Right cardiac atrium (tissue), 5 donors: ENCODE data around the gene SEH1L. TPM values are rescaled to one million over a fixed set of nuclear protein-coding genes. Genes with fewer than 3 reads are reported as not detected.
"Not testable (repeated sequence)": the region's sequence is repeated elsewhere in the genome, so short reads cannot be mapped to it uniquely, and the experiment has no call there.

ENCODE experiments used
- ATAC-seq, 2 donors: fragments of 200-7000 bp; cut with Tn5 transposase; one replicate each; pipeline versions ENCODE4 v1.8.0 to v1.9.1; 2020; ENCODE audit warnings: moderate library complexity in 2 of 2, mild to moderate bottlenecking in 1 of 2
- DNase-seq, 3 donors: peaks; one replicate each; pipeline ENCODE4 v3.0.0-alpha.2; 2020
- H3K27ac ChIP-seq: one replicate; pipeline ENCODE4 v1.5.1; 2013; ENCODE audit warnings: mild to moderate bottlenecking, low read length, control low read depth, moderate library complexity
- H3K27me3 ChIP-seq: one replicate; pipeline ENCODE4 v1.6.1; 2013; ENCODE audit not compliant: control insufficient read depth, insufficient read depth
- H3K4me1 ChIP-seq: one replicate; pipeline ENCODE4 v1.6.1; 2013; ENCODE audit warnings: low read length; ENCODE audit not compliant: control insufficient read depth, insufficient read depth
- H3K4me3 ChIP-seq: one replicate; pipeline ENCODE4 v1.5.1; 2013; ENCODE audit warnings: low read length, control low read depth
- H3K9me3 ChIP-seq: one replicate; pipeline ENCODE4 v1.6.1; 2013; ENCODE audit warnings: low read length; ENCODE audit not compliant: control insufficient read depth
- WGBS: extraction: QIAGEN DNeasy Blood & Tissue Kit; methylation state at CpG from one replicate; pipeline ENCODE4 v1.1.7; 2013; 5-methylcytosine and 5-hydroxymethylcytosine counted together
- intact Hi-C, 4 donors: fragments of 100-400 bp; cut with DNase I; formaldehyde crosslinking; loops; one replicate each; pipeline versions ENCODE4 v1.11.0 to v1.14.0; 2022 to 2023
- long read RNA-seq, 4 donors: library from polyadenylated mRNA; unstranded; transcript quantifications; one replicate each; pipeline ENCODE4 v2.0.0, GENCODE V29; 2020 to 2021
- polyA plus RNA-seq: library from polyadenylated mRNA; stranded (reverse); fragments of 200-250 nt; gene quantifications from one replicate; pipeline ENCODE4 v1.2.3, GENCODE V29; 2013
- total RNA-seq, 4 donors: library from RNA; stranded (reverse); fragmentation: NEBNext Ultra II Directional; extraction: Animal tissue kit (Norgen Biotek cat#: 25700); gene quantifications; one replicate each; pipeline ENCODE4 v1.2.1, GENCODE V29; 2021
- donor health status: healthy with polysubstance abuse.
- donor health status: DM: no; HTN: yes; CAD: no.
- donor health status: DM: no; HTN: no; CAD: no.
- donor health status: DM: no; HTN: yes; CAD: no; lungs with severe emphysema.
- donor health status: DM: yes; HTN: yes; CAD: no.

SEH1L gene, protein sequence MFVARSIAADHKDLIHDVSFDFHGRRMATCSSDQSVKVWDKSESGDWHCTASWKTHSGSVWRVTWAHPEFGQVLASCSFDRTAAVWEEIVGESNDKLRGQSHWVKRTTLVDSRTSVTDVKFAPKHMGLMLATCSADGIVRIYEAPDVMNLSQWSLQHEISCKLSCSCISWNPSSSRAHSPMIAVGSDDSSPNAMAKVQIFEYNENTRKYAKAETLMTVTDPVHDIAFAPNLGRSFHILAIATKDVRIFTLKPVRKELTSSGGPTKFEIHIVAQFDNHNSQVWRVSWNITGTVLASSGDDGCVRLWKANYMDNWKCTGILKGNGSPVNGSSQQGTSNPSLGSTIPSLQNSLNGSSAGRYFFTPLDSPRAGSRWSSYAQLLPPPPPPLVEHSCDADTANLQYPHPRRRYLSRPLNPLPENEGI
- 10 to 100 TPM; 16.1 to 25.0 (median 18.5) TPM for total RNA-seq
- 11.6 TPM for polyA plus RNA-seq
- long read RNA-seq, donor 1, transcript SEH1L-201 (9 exons, 3,494 nt), result minor isoform, 14 of 65 reads
- long read RNA-seq, donor 1, transcript SEH1L-202 (9 exons, 1,846 nt), result major isoform, 48 of 65 reads
- long read RNA-seq, donor 1, partial matches to known transcripts, result 0 of 65 reads
- long read RNA-seq, donor 1, other reads (novel, unspliced or antisense), result 3 of 65 reads
- long read RNA-seq, donor 2, transcript SEH1L-202 (9 exons, 1,846 nt), result major isoform, 11 of 13 reads
- long read RNA-seq, donor 2, partial matches to known transcripts, result 0 of 13 reads
- long read RNA-seq, donor 2, other reads (novel, unspliced or antisense), result 0 of 13 reads
- long read RNA-seq, donor 3, transcript SEH1L-201 (9 exons, 3,494 nt), result minor isoform, 48 of 149 reads
- long read RNA-seq, donor 3, transcript SEH1L-202 (9 exons, 1,846 nt), result major isoform, 84 of 149 reads
- long read RNA-seq, donor 3, partial matches to known transcripts, result 5 of 149 reads
- long read RNA-seq, donor 3, other reads (novel, unspliced or antisense), result 12 of 149 reads
- long read RNA-seq, donor 4, transcript SEH1L-202 (9 exons, 1,846 nt), result major isoform, 20 of 23 reads
- long read RNA-seq, donor 4, partial matches to known transcripts, result 1 of 23 reads
- long read RNA-seq, donor 4, other reads (novel, unspliced or antisense), result 0 of 23 reads

DNA sequence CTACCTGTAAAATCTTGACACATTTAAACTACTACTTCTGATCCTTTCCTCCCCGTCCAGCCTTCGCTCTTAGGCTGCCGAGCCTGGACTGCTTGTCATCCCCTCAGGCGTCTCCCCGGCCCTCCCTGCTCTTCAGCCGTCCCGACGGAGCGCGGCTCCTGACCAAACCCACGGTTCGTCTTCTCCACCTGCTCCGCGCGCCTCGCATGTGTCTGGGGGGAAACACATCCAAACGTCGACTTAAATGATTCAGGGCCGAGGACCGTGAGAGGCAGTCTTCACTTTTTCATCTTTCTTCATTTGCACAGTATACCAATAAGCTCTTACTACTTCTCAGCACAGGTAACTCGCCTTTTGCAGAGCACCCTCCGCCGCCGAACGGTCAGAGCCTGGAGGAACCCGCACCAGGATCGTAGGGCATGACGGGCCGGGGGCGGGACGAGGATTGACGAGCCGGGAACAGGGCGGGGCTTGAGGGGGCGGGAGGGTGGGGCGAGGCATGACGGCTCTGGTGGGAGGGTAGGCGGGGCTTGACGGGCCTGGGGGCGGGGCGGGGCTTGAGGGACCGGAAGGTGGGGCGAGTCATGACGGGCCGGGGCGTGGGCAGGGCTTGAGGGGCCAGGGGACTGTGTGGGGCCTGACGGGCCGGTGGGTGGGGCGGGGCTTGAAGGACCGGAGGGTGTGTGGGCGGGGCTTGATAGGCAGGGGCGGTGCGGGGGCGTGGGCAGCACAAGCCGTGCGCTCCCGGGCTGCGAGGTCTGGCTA lies at the start of gene SEH1L:
Gene SEH1L, plus strand, starts transcription at position 727 of the 765 bp plus-strand sequence. CDS start 111 bp downstream, outside the sequence.
- ATAC-seq (peak; percentile 98), DNase-seq (peak; percentile 100)
- no peaks in the 10 kb centered on the region for H3K9me3 ChIP-seq
- WGBS, result under 1% methylated on average over 58 of the region's 58 CpGs
- intact Hi-C loops, result no loop called here
- no peaks in the 10 kb centered on the region for H3K27me3 ChIP-seq
- peak within 1 kb of the TSS; percentile 49 for H3K4me3 ChIP-seq
- H3K4me1 ChIP-seq, result no peaks in the 10 kb centered on the region
- H3K27ac ChIP-seq, result peak within 1 kb of the TSS; percentile 94

DNA sequence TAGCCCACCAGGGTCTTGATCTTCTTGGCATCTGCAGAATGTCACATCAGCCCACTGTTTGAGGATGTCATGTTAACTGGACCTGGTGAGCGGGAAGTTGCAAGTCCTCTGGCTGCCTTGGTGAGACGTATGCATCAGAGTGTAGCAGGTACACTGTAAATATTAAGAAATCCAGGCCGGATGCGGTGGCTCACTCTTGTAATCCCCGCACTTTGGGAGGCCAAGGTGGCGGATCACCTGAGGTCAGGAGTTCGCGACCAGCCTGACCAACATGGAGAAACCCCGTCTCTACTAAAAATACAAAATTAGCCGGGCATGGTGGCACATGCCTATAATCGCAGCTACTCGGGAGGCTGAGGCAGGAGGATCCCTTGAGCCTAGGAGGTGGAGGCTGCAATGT lies 46.6 kb upstream of the SEH1L start:
- H3K9me3 ChIP-seq, H3K27ac ChIP-seq, H3K4me3 ChIP-seq, H3K27me3 ChIP-seq, intact Hi-C loops, H3K4me1 ChIP-seq, DNase-seq, ATAC-seq: not testable (repeated sequence)
- 96% methylated on average over 12 of the region's 12 CpGs for WGBS

DNA sequence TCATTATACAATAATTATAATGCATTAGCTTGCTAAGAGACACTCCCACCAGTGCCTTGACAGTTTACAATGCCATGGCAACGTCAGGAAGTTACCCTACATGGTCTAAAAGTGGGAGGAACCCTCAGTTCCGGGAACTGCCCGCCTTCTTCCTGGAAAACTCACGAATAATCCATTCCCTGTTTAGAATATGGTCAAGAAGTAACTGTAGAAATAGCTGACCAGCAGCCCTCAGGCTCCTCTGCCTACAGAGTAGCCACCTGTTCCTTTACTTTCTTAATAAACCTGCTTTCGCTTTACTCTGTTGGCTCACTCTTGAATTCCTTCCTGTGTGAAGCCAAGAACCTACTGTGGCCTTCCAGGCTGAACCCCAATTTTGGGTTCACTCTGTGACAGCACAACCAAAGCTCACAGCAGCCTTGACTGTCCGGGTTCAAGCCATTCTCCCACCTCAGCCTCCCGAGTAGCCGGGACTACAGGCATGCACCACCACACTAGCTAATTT lies 43.7 kb upstream of the SEH1L start:
- no peaks in the 10 kb centered on the region for H3K27me3 ChIP-seq
- peak in 1 of 2 donors; percentile 44 for ATAC-seq
- H3K9me3 ChIP-seq, result no peaks in the 10 kb centered on the region
- peaks cover 2% of the 10 kb centered on the region for H3K4me1 ChIP-seq
- intact Hi-C loops, result no loop called here
- DNase-seq, result peak in 2 of 3 donors; percentile 60 to 64
- WGBS, result 62% methylated on average over 8 of the region's 8 CpGs
- no peak overlapping the region for H3K4me3 ChIP-seq
- no peak overlapping the region for H3K27ac ChIP-seq

DNA sequence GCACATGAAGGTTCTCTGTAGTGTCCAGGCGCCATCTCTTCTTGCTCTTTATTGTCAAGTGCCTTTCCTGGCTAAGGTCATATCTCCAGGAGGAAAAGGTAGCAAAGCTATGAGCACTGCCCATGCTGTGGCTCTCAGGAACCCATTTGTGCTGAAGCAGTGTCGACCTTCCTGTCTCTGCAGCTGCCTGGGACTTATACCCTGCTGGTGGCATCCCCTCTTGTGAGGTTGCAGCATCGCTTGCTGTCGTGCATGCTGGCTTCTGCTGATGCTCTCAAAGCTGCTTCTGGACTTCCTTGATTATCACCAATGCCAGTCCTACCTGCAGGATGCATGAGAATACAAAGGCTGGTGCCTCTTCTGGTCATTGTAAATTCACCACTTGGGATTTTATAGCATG lies 41.7 kb upstream of the SEH1L start:
- H3K4me3 ChIP-seq, result no peak overlapping the region
- H3K27ac ChIP-seq, result no peak overlapping the region
- no peaks in the 10 kb centered on the region for H3K27me3 ChIP-seq
- 95% methylated on average over 4 of the region's 4 CpGs for WGBS
- intact Hi-C loops, result no loop called here
- H3K4me1 ChIP-seq, result peaks cover 2% of the 10 kb centered on the region
- no peak for ATAC-seq
- H3K9me3 ChIP-seq, result no peaks in the 10 kb centered on the region
- no peak for DNase-seq

DNA sequence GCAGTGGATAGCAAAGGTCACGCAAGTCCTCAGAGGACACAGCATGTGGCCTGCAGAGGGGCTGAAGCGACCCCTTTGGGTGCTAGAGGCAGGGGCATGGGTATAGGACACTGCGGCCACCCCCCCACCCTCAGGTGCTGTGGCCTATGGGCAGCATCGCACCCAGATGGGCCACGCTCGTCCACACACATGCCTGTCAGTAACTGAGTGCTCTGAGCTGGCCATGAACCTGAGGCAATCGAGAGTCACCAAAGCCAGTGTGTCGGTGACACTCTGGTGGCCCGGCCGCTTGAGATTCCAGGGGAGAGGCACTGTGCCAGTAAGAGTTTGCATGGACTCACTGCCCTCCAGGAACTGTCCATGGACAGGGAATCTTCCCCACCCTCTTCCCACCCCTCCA lies 41.0 kb upstream of the SEH1L start:
- Histone ChIP-seq H3K4me1 (peaks cover 2% of the 10 kb centered on the region), H3K9me3 (no peaks in the 10 kb centered on the region), H3K27me3 (no peaks in the 10 kb centered on the region), H3K27ac (no peak overlapping the region), H3K4me3 (no peak overlapping the region)
- DNase-seq, result no peak
- 70% methylated on average over 10 of the region's 10 CpGs for WGBS
- intact Hi-C loops, result no loop called here
- ATAC-seq, result peak; percentile 17 to 20

- ATAC-seq (peak; percentile 13 to 57), DNase-seq (no peak)
- peaks cover 2% of the 10 kb centered on the region for H3K4me1 ChIP-seq
- H3K27me3 ChIP-seq, result no peaks in the 10 kb centered on the region
- H3K9me3 ChIP-seq, result no peaks in the 10 kb centered on the region
- intact Hi-C loops, result no loop called here
- peak overlapping the region; percentile 25 for H3K27ac ChIP-seq
- H3K4me3 ChIP-seq, result no peak overlapping the region
- WGBS, result 33% methylated on average over 8 of the region's 8 CpGs
Observed at GRCh38 chr18:12907258-12907925, 40.4 kb upstream of the SEH1L start.

DNA sequence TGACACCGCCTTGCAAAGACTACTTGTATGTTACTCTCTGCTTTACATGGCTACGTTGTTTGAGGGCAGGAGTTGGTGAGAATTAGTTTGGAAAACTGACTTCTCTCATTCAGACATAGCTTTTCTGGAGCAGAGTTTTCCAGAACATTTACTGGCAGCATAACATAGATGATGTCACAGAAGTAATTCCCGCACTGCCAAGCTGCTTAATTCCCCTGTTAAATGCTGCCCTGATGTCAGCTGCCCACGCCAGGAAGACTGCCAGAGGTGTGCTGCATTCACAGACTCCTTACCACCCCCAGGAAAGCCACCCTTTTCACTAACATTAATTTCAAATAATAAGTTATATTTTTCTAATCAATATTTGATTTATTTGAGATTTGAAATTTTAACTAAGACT lies 39.1 kb upstream of the SEH1L start:
- Histone ChIP-seq H3K9me3 (no peaks in the 10 kb centered on the region), H3K27me3 (no peaks in the 10 kb centered on the region), H3K4me1 (peaks cover 2% of the 10 kb centered on the region), H3K27ac (no peak overlapping the region), H3K4me3 (no peak overlapping the region)
- DNase-seq (no peak), ATAC-seq (no peak)
- WGBS, result 71% methylated on average over 4 of the region's 4 CpGs
- intact Hi-C loops, result no loop called here

GRCh38 chr18:12911025-12911928 lies 36.5 kb upstream of the SEH1L start:
- no peaks in the 10 kb centered on the region for H3K27me3 ChIP-seq
- DNase-seq (peak; percentile 47 to 72 (median 69)), ATAC-seq (peak; percentile 73 to 79)
- WGBS, result 17% methylated on average over 75 of the region's 75 CpGs
- peak overlapping the region; percentile 43 for H3K4me3 ChIP-seq
- peaks cover 2% of the 10 kb centered on the region for H3K4me1 ChIP-seq
- no peak overlapping the region for H3K27ac ChIP-seq
- intact Hi-C loops, result no loop called here
- H3K9me3 ChIP-seq, result no peaks in the 10 kb centered on the region

DNA sequence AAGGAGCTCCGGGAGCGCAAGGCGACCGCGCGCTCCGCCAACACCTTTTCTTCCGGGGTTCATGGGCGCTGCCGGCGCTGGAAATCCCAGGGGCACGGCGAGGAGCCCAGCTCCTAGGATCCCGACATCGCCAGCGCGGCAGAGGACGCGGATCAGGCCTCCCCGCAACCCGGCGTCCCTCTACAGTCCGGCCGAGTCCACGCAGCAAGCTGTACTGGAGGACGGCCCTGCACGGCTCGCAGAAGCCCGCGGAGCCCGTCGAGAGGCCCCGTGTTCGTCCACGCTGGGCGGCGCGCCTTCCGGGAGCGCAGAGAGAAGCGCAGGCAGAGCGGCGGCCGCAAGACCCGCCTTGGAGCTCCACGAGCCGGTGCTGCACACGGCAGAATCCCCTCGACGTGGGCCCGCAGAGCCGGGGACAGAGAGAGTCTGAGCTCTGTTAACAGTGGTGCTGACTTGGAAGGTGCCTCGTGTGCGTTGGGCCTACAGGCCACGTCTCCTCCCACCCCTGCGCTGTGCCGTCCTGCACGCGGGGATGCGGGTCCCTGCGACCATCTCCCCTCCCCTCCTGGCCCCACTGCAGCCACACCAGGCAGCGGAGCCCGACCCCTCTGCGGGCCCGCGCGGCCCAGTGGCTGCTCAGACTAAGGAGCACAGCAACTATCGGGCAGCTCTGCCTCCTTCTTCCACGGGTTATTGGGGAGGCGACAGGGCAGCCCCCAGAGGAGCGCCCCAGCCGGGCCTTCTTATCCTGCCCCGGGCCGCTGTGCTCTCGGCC lies 35.7 kb upstream of the SEH1L start:
- H3K27ac ChIP-seq, result no peak overlapping the region
- 47% methylated on average over 75 of the region's 75 CpGs for WGBS
- H3K9me3 ChIP-seq, result no peaks in the 10 kb centered on the region
- no peaks in the 10 kb centered on the region for H3K27me3 ChIP-seq
- H3K4me1 ChIP-seq, result no peaks in the 10 kb centered on the region
- H3K4me3 ChIP-seq, result no peak overlapping the region
- ATAC-seq (peak; percentile 18 to 45), DNase-seq (no peak)
- intact Hi-C loops, result no loop called here
